GM15510 (cell line): ENCODE results near the gene CACNA1C.

Source experiments
- POLR2A ChIP-seq: IDR thresholded peaks from 3 replicates; pipeline ENCODE4 v1.6.1; 2011; ENCODE audit warnings: borderline replicate concordance; ENCODE audit not compliant: insufficient read length; ENCODE audit errors: extremely low read depth

CACNA1C gene

GRCh38 chr12:2051700-2052621 lies 826 bp upstream of the CACNA1C start:
- TF ChIP-seq POLR2A: no peak

- no peak for TF ChIP-seq POLR2A
These were observed 904 bp downstream of the CACNA1C start for GRCh38 chr12:2053691-2054090.

GRCh38 chr12:2054091-2055018 lies 1.6 kb downstream of the CACNA1C start:
- no peak for TF ChIP-seq POLR2A

- TF ChIP-seq POLR2A: no peak
These were observed 4.4 kb downstream of the CACNA1C start for GRCh38 chr12:2057041-2057794.

- TF ChIP-seq POLR2A: no peak
These were observed 5.1 kb downstream of the CACNA1C start for GRCh38 chr12:2057795-2058408.

GRCh38 chr12:2058837-2059236 lies 6.0 kb downstream of the CACNA1C start:
- TF ChIP-seq POLR2A: no peak

GRCh38 chr12:2061402-2061801 lies 8.6 kb downstream of the CACNA1C start:
- no peak for TF ChIP-seq POLR2A

- no peak for TF ChIP-seq POLR2A
These were observed 11.3 kb downstream of the CACNA1C start for GRCh38 chr12:2064071-2064507.

GRCh38 chr12:2068653-2069052 lies 15.9 kb downstream of the CACNA1C start:
- no peak for TF ChIP-seq POLR2A

GRCh38 chr12:2070440-2071045 lies 17.8 kb downstream of the CACNA1C start:
- no peak for TF ChIP-seq POLR2A

GRCh38 chr12:2074792-2075191 lies 22.0 kb downstream of the CACNA1C start:
- TF ChIP-seq POLR2A: no peak

GRCh38 chr12:2075508-2076195 lies 22.9 kb downstream of the CACNA1C start:
- no peak for TF ChIP-seq POLR2A

GRCh38 chr12:2076196-2076570 lies 23.4 kb downstream of the CACNA1C start:
- no peak for TF ChIP-seq POLR2A
